Thoracic aorta endothelial cell (primary cell): ENCODE data around the gene OTULINL. TPM values are rescaled to one million over a fixed set of nuclear protein-coding genes. Genes with fewer than 3 reads are reported as not detected.

ENCODE experiments used
- total RNA-seq: library from RNA; depleted of rRNA; stranded (reverse); fragments of >200 nt; gene quantifications from 2 replicates; pipeline ENCODE4 v1.2.3, GENCODE V29; 2012

Gene OTULINL
- 0.27 and 0.50 TPM in 2 replicates for total RNA-seq

GRCh38 chr5:14581106-14581890, at the start of gene OTULINL:
Gene OTULINL (plus strand): TSS chr5:14581792. CDS start chr5:14581895, 103 bp downstream.

Other genes with a start within 250 kb of the OTULINL start
- 34.4 and 36.8 TPM in 2 replicates for gene OTULIN, start 82.9 kb downstream of the OTULINL start, total RNA-seq